Vagina (tissue), 2 donors: ENCODE data around the gene TMCO1. TPM values are rescaled to one million over a fixed set of nuclear protein-coding genes. Genes with fewer than 3 reads are reported as not detected.

Source experiments
- DNase-seq, 2 donors: peaks; one replicate each; pipeline ENCODE4 v3.0.0-alpha.2; 2017; ENCODE audit errors: extremely low spot score in 2 of 2
- H3K27ac ChIP-seq: fragments of 200-600 bp; sonication (generic); one replicate; pipeline ENCODE4 v1.5.1; 2019
- H3K27me3 ChIP-seq: fragments of 200-600 bp; sonication (generic); one replicate; pipeline ENCODE4 v1.5.1; 2019
- H3K36me3 ChIP-seq, 2 donors: fragments of 200-600 bp; sonication (generic); one replicate each; pipeline ENCODE4 v1.5.1; 2017 to 2019
- H3K4me1 ChIP-seq: fragments of 200-600 bp; sonication (generic); one replicate; pipeline ENCODE4 v1.5.1; 2019
- H3K4me3 ChIP-seq, 2 donors: fragments of 200-600 bp; sonication (generic); 1 replicate in 1 of 2; 2 replicates in 1 of 2; pipeline ENCODE4 v1.5.1; 2016 to 2019
- H3K9me3 ChIP-seq: fragments of 200-600 bp; sonication (generic); one replicate; pipeline ENCODE4 v1.5.1; 2019
- CTCF ChIP-seq, 3 experiments: fragments of 450-650 bp in 2 of 3; fragments of 200-600 bp in 1 of 3; sonication (generic) in 1 of 3; IDR thresholded peaks; one replicate each; pipeline ENCODE4 v1.5.1; 2017 to 2019; ENCODE audit warnings: antibody characterized with exemption in 3 of 3, mild to moderate bottlenecking in 2 of 3, moderate library complexity in 2 of 3
- POLR2A ChIP-seq, 2 donors: fragments of 450-650 bp; IDR thresholded peaks; one replicate each; pipeline ENCODE4 v1.6.1; 2017; ENCODE audit warnings: antibody characterized with exemption in 2 of 2, mild to moderate bottlenecking in 2 of 2, moderate library complexity in 2 of 2
- POLR2AphosphoS5 ChIP-seq, 2 donors: sonication (generic); formaldehyde crosslinking; IDR thresholded peaks; one replicate each; pipeline ENCODE4 v1.9.0; 2017; ENCODE audit warnings: antibody characterized with exemption in 2 of 2, mild to moderate bottlenecking in 2 of 2, low read depth in 1 of 2; ENCODE audit not compliant: insufficient read depth in 1 of 2
- intact Hi-C: fragments of 100-400 bp; cut with DNase I; formaldehyde crosslinking; loops from one replicate; pipeline ENCODE4 v1.15.1; 2023
- total RNA-seq: library from RNA; depleted of rRNA; stranded (reverse); fragments of >200 nt; gene quantifications from one replicate; pipeline ENCODE4 v1.2.3, GENCODE V29; 2016

The TMCO1 gene
- total RNA-seq, 1 donor from 2014 or later = 33.1 TPM

GRCh38 chr1:165680303-165680702 lies 88.4 kb downstream of the TMCO1 start:
- no peak for TF ChIP-seq CTCF (IDR thresholded peaks at IDR 0.05)
- peaks cover 17% of the 10 kb centered on the region for H3K4me1 ChIP-seq
- no peaks in the 10 kb centered on the region for H3K27me3 ChIP-seq
- H3K27ac ChIP-seq = no peak overlapping the region
- H3K9me3 ChIP-seq = no peaks in the 10 kb centered on the region
- H3K4me3 ChIP-seq = no peak overlapping the region
- no peak for DNase-seq
- H3K36me3 ChIP-seq = peaks cover 0 to 66% of the 10 kb centered on the region in 2 donors
- intact Hi-C loops = no loop called here

- Histone ChIP-seq H3K4me1 (peaks cover 10% of the 10 kb centered on the region), H3K27me3 (no peaks in the 10 kb centered on the region), H3K4me3 (no peak overlapping the region), H3K36me3 (peaks cover 0 to 66% of the 10 kb centered on the region in 2 donors), H3K27ac (no peak overlapping the region), H3K9me3 (no peaks in the 10 kb centered on the region)
- intact Hi-C loops = no loop called here
- TF ChIP-seq CTCF (IDR thresholded peaks at IDR 0.05) = no peak
- no peak for TF ChIP-seq POLR2AphosphoS5 (IDR thresholded peaks at IDR 0.05; ENCODE audit: insufficient read depth in 1 of 2, low read depth in 1 of 2)
- TF ChIP-seq POLR2A (IDR thresholded peaks at IDR 0.05) = no peak
- DNase-seq = no peak
Observed at GRCh38 chr1:165679282-165680036, 89.2 kb downstream of the TMCO1 start.

- Histone ChIP-seq H3K36me3 (peaks cover 0 to 66% of the 10 kb centered on the region in 2 donors), H3K4me1 (peaks cover 5% of the 10 kb centered on the region), H3K27ac (no peak overlapping the region), H3K27me3 (no peaks in the 10 kb centered on the region), H3K4me3 (no peak overlapping the region), H3K9me3 (no peaks in the 10 kb centered on the region)
- no peak for DNase-seq
- intact Hi-C loops = no loop called here
- TF ChIP-seq POLR2AphosphoS5 (IDR thresholded peaks at IDR 0.05; ENCODE audit: insufficient read depth in 1 of 2, low read depth in 1 of 2) (no peak), CTCF (IDR thresholded peaks at IDR 0.05) (no peak), POLR2A (IDR thresholded peaks at IDR 0.05) (no peak)
Observed at GRCh38 chr1:165678509-165678908, 90.2 kb downstream of the TMCO1 start.

Other genes with a start within 250 kb of the TMCO1 start
- not detected for gene LRRC52, start 224.9 kb downstream of the TMCO1 start, total RNA-seq
- gene MGST3, start 137.6 kb downstream of the TMCO1 start, total RNA-seq = 176 TPM
- gene ALDH9A1, start 70.3 kb downstream of the TMCO1 start, total RNA-seq = 57.5 TPM
- 49.4 TPM for gene UCK2, start 58.7 kb upstream of the TMCO1 start, total RNA-seq